HG02973 (cell line): ENCODE measurements around the gene HPDL.
A peak's percentile ranks its signal among the peaks of the same experiment; 100 is the strongest.
"Not testable (repeated sequence)": the region's sequence is repeated elsewhere in the genome, so short reads cannot be mapped to it uniquely, and the experiment has no call there.

Experiments
- ATAC-seq: cut with Tn5 transposase; IDR thresholded peaks from one replicate; pipeline ENCODE4 v1.9.1; 2021; ENCODE audit warnings: moderate library complexity; ENCODE audit not compliant: unreplicated experiment

Gene HPDL

GRCh38 chr1:45326627-45327623, at the start of gene HPDL:
Gene HPDL, plus strand, starts transcription at chr1:45326895. Its CDS starts 254 bp downstream, at chr1:45327149.
- no peak for ATAC-seq

GRCh38 chr1:45282351-45282750, 44.3 kb upstream of the HPDL start:
- no peak for ATAC-seq

DNA sequence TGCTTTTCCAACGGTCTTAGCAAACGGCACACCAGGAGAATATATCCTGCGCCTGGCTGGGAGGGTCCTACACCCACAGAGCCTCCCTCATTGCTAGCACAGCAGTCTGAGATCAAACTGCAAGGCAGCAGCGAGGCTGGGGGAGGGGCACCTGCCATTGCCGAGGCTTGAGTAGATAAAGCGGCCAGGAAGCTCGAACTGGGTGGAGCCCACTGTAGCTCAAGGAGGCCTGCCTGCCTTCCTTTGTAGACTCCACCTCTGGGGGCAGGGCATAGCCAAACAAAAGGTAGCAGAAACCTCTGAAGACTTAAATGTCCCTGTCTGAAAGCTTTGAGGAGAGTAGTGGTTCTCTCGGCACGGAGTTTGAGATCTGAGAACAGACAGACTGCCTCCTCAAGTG, 41.8 kb upstream of the HPDL start:
- ATAC-seq: not testable (repeated sequence)

- not testable (repeated sequence) for ATAC-seq
These were observed 40.2 kb upstream of the HPDL start for GRCh38 chr1:45286521-45286920.

GRCh38 chr1:45291002-45291401, 35.7 kb upstream of the HPDL start:
- ATAC-seq: not testable (repeated sequence)

DNA sequence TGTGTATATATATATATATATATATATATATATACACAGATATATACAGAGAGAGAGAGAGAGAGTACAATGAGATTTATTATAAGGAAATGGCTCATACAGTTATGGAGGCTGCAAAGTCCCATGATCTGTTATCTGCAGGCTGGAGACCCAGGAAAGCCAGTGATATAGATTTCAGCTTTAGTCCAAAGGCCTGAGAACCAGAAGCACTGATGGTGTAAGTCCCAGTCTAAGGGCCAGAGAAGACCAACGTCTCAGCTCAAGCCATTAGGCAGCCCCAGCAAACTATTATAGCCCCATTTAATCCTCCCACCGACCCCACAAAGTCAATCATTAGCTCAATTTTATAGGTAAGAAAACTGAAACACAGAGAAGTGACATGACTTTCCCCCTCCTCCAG, 35.0 kb upstream of the HPDL start:
- no peak for ATAC-seq

DNA sequence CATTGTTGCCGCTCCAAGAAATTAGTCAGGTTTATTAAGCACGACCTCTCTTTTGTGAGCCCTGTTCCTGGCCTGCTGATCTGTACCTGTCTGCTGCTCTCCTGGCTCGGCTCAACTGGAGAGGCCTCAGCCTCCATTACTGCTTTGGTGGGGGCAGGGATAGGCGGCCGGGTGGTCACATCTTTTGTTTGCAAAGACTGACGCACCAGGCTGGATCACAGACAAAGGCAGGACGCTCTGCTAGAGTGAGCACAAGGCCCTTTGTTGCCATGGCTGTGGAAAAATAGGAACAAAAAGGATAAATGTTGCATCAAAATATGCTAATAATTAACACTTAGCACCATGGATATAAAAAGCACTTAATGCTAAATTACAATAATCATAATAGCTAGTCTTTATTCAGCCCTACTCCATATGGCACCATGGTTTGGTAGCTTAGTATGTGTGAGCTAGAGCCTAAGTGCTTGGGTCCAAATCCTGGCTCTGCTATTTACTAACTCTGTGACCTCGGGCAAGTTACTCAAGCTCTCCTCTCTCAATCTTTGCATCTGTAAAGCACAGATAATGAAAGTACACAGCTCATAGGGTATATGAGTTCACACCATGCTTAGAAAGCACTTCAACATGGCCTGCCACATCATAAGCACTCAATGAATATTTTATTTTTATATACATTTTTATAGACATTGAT, 28.9 kb upstream of the HPDL start:
- ATAC-seq: no peak

DNA sequence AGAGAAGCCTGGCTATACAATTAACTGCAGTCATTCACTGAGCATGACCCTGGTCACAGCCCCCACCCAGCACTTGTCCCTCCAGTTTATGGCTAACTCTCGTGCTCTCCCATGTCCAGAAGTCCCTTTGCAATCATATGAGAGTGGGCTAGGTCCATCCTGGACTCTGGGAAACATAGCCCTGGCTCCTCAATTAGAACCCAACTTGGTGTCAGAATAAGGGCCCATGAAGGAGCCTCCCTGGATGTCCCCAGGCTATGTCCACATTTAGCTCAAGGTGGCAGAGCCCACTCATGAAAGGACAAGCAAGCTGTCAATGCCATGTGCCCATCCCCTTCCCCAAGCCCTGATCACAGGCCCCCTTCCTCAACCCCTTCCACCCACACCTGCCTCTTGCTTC, 27.4 kb upstream of the HPDL start:
- ATAC-seq: no peak

DNA sequence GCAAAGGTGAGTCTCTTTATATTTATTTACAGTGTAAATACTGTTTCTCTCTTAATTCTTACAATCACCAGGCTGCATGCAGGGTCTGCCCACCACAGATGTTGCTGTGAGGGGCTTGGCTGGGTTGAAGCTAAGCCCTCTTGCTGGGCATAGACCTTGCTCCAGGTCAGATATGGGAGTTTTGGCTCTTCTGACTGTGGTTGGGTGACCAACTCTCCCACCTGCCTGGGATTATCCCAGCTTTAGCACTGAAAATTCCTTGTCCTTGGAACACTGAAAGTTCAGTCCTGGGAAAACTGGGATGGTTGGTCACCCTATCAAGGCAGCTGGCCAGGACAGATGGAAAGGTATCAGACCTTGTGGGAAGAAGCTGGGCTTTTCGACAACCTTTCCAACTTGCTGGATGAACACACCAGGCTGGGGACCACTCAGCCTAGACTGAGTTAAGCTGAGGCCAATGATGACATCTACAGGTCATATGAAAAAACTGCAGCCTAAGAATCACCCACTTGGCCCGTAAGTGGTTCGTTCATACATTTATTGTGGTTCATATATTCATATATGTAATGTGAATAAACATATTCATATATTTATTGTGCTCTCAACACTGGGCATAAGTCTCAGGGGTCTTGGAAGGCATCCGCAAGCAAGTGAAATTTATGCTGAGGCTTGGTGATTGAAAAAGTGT, 26.6 kb upstream of the HPDL start:
- ATAC-seq: no peak

DNA sequence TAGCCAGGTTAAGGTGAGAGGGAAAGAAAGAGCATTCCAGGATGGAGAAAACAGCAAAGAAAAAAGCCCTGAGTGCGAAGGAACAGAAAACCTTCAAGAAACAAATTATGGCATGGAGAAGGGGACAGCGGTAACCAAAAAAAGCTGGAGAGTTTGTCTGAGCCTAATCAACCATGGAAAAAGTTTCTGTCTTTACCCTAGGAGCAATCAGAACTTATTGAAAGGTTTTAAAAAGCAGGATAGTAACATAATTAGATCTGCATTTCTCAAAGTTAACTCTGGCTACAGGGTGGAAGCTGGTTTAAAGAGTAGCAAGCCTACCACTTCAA, 26.1 kb upstream of the HPDL start:
- no peak for ATAC-seq

- no peak for ATAC-seq
These were observed 24.1 kb upstream of the HPDL start for GRCh38 chr1:45302505-45303150.

GRCh38 chr1:45303520-45304310, 23.0 kb upstream of the HPDL start:
- ATAC-seq: peak; percentile 60

DNA sequence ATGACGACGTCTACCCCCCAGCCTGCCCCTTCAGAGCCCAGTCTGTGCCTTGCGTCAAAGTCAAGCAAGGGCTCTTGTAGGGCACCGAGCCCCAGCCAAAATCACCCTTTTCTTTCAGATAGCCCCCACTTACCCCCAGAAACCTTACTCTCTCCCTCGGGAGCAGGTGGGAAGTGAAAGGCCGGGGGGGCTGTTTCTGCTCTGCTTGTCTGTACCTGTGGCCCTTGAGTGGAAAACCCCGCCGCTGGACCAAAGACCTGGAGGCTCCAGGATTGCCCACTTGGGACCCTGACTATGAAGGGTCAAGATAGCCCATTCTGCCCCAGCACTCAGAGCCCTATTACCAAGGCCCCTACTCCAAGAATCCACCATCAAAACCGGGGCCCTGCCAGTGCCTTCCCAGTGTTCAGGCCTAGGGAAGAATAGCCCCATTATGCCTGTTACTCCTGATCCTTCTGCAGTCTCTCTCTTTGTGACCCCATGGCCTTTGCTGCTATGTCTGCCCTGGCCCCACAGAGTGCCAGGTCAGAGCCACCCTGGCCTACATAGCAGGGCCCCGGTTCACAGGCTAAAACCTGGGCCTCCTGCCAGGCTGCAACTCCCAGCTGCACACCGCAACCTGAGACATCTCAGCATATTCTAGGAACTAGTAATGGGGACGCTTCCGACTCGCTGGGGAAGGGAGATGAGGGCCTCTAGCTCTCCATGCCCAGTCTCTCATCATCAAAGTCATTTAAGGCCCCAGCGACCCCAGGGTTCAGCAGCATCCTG, 22.2 kb upstream of the HPDL start:
- ATAC-seq: no peak

DNA sequence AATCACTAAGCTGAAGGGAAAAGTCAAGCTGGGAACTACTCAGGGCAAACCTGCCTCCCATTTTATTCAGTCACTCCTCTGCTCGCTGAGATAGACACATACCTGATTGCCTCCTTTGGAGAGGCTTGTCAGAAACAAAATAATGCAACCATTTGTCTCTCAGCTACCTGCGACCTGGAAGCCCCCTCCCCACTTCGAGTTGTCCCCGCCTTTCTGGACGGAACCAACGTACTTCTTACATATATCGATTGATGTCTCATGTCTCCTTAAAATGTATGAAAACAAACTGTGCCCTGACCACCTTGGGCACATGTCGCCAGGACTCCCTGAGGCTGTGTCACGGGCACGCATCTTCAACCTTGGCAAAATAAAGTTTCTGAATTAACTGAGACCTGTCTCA, 21.5 kb upstream of the HPDL start:
- no peak for ATAC-seq

GRCh38 chr1:45306319-45306718, 20.4 kb upstream of the HPDL start:
- no peak for ATAC-seq

- ATAC-seq: no peak
These were observed 19.8 kb upstream of the HPDL start for GRCh38 chr1:45306905-45307304.

DNA sequence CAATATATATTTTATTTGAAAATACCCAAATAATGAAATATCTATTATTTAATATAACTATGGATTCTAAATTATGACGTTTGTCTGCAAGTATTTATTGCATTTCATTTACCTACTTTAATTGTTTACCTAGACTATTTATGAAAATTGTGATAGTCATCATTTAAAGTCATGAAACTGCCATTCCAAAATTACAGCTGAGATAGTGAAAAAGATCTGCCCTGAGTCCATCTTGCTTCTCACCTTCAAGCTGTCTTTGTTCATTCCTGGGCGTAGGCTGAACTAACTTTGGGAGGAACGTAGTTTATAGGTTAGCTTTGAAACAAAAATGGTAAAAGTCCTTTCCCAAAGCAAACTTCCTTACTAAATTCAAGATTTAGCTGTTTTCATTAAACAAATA, 12.4 kb upstream of the HPDL start:
- no peak for ATAC-seq

- no peak for ATAC-seq
These were observed 9.5 kb upstream of the HPDL start for GRCh38 chr1:45317166-45317565.

- ATAC-seq: no peak
These were observed 6.9 kb upstream of the HPDL start for GRCh38 chr1:45319761-45320160.

- no peak for ATAC-seq
These were observed 5.3 kb upstream of the HPDL start for GRCh38 chr1:45321444-45321843.
